Endothelial cell (in vitro differentiated cells): ENCODE data around the gene NAP1L1. TPM values are rescaled to one million over a fixed set of nuclear protein-coding genes. Genes with fewer than 3 reads are reported as not detected.

ENCODE experiments used
- DNase-seq: peaks from one replicate; pipeline ENCODE4 v3.0.0; 2021; ENCODE audit warnings: low spot score
- H3K27ac Mint-ChIP-seq: one replicate; pipeline ENCODE4 v1.8.0; 2021; ENCODE audit warnings: mixed read lengths, inconsistent platforms; ENCODE audit not compliant: unreplicated experiment
- H3K27me3 Mint-ChIP-seq: one replicate; pipeline ENCODE4 v1.8.0; 2021; ENCODE audit warnings: mild to moderate bottlenecking, moderate library complexity, mixed read lengths, inconsistent platforms; ENCODE audit not compliant: unreplicated experiment
- H3K36me3 Mint-ChIP-seq: one replicate; pipeline ENCODE4 v1.8.0; 2021; ENCODE audit warnings: mild to moderate bottlenecking, low read depth, mixed read lengths, inconsistent platforms; ENCODE audit not compliant: unreplicated experiment
- H3K4me1 Mint-ChIP-seq: one replicate; pipeline ENCODE4 v1.8.0; 2021; ENCODE audit warnings: mild to moderate bottlenecking, mixed read lengths, inconsistent platforms; ENCODE audit not compliant: unreplicated experiment
- H3K4me3 Mint-ChIP-seq: one replicate; pipeline ENCODE4 v1.8.0; 2021; ENCODE audit warnings: mild to moderate bottlenecking, mixed read lengths, inconsistent platforms; ENCODE audit not compliant: unreplicated experiment
- H3K9me3 Mint-ChIP-seq: one replicate; pipeline ENCODE4 v1.8.0; 2021; ENCODE audit warnings: mixed read lengths, inconsistent platforms; ENCODE audit not compliant: unreplicated experiment
- CTCF ChIP-seq: fragments of 200-600 bp; sonication (generic); IDR thresholded peaks from one replicate; pipeline ENCODE4 v1.5.0; 2021; ENCODE audit warnings: antibody characterized with exemption; ENCODE audit not compliant: unreplicated experiment
- total RNA-seq: library from RNA; stranded (reverse); fragmentation: NEBNext Ultra II Directional; extraction: Animal tissue kit (Norgen Biotek cat#: 25700); gene quantifications from one replicate; pipeline ENCODE4 v1.2.1, GENCODE V29; 2021; ENCODE audit not compliant: unreplicated experiment

The NAP1L1 gene
- total RNA-seq, 1 donor from 2014 or later = 603 TPM

GRCh38 chr12:75997658-75998057 lies 86.8 kb downstream of the NAP1L1 start:
- peaks cover 5% of the 10 kb centered on the region for H3K4me1 Mint-ChIP-seq
- no peak for DNase-seq
- H3K9me3 Mint-ChIP-seq = no peaks in the 10 kb centered on the region
- H3K36me3 Mint-ChIP-seq = no peaks in the 10 kb centered on the region
- H3K27me3 Mint-ChIP-seq = no peaks in the 10 kb centered on the region
- H3K27ac Mint-ChIP-seq = no peak overlapping the region
- TF ChIP-seq CTCF = no peak
- H3K4me3 Mint-ChIP-seq = no peak overlapping the region

- no peaks in the 10 kb centered on the region for H3K27me3 Mint-ChIP-seq
- no peak for DNase-seq
- no peak overlapping the region for H3K4me3 Mint-ChIP-seq
- TF ChIP-seq CTCF = no peak
- no peaks in the 10 kb centered on the region for H3K36me3 Mint-ChIP-seq
- H3K4me1 Mint-ChIP-seq = peaks cover 5% of the 10 kb centered on the region
- no peak overlapping the region for H3K27ac Mint-ChIP-seq
- H3K9me3 Mint-ChIP-seq = no peaks in the 10 kb centered on the region
Measured at GRCh38 chr12:75996861-75997447, 87.5 kb downstream of the NAP1L1 start.

GRCh38 chr12:75995691-75996090 lies 88.8 kb downstream of the NAP1L1 start:
- H3K9me3 Mint-ChIP-seq = no peaks in the 10 kb centered on the region

GRCh38 chr12:75994069-75994740 lies 90.3 kb downstream of the NAP1L1 start:
- Mint-ChIP-seq H3K4me3 (no peak overlapping the region), H3K4me1 (peaks cover 5% of the 10 kb centered on the region), H3K27ac (no peak overlapping the region), H3K27me3 (no peaks in the 10 kb centered on the region), H3K36me3 (no peaks in the 10 kb centered on the region), H3K9me3 (no peaks in the 10 kb centered on the region)
- no peak for TF ChIP-seq CTCF
- DNase-seq = no peak

More at GRCh38 chr12:75995691-75996090, 88.8 kb downstream of the NAP1L1 start:
- no peak overlapping the region for H3K4me3 Mint-ChIP-seq
- H3K27me3 Mint-ChIP-seq = no peaks in the 10 kb centered on the region
- TF ChIP-seq CTCF = no peak
- H3K36me3 Mint-ChIP-seq = no peaks in the 10 kb centered on the region
- peaks cover 5% of the 10 kb centered on the region for H3K4me1 Mint-ChIP-seq
- DNase-seq = no peak
- no peak overlapping the region for H3K27ac Mint-ChIP-seq

GRCh38 chr12:75991753-75992152 lies 92.7 kb downstream of the NAP1L1 start:
- no peak for TF ChIP-seq CTCF
- no peak overlapping the region for H3K27ac Mint-ChIP-seq
- no peak for DNase-seq
- no peaks in the 10 kb centered on the region for H3K9me3 Mint-ChIP-seq
- H3K4me3 Mint-ChIP-seq = no peak overlapping the region
- H3K4me1 Mint-ChIP-seq = no peaks in the 10 kb centered on the region
- no peaks in the 10 kb centered on the region for H3K36me3 Mint-ChIP-seq
- H3K27me3 Mint-ChIP-seq = no peaks in the 10 kb centered on the region
